Suppressor macrophage treated with lipopolysaccharide for 4 hours (primary cell): ENCODE data around the gene UBE2G1.
A peak's percentile ranks its signal among the peaks of the same experiment; 100 is the strongest.
"Not testable (repeated sequence)": the region's sequence is repeated elsewhere in the genome, so short reads cannot be mapped to it uniquely, and the experiment has no call there.

Experiments
- DNase-seq: peaks from one replicate; pipeline ENCODE4 v3.0.0-alpha.2; 2020

Gene UBE2G1

DNA sequence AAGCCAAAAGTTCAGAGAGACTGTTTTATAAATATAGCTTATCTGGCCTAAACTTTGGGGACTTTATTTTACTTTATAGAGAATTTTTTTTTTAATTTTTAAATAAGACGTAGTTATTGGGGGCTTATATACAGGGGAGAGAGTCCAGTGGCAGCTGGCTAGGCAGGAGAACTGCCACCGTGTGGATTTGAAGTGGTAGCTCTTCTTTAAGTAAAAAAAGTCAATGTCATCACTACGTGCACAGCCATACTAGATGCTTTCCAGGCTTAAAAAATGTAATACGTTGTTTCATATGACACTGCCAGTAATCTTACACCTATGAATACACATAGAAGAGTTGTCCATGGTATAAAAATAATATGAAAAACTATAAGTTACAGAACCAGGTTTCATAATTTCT lies 70.8 kb downstream of the UBE2G1 start:
- DNase-seq = no peak

DNA sequence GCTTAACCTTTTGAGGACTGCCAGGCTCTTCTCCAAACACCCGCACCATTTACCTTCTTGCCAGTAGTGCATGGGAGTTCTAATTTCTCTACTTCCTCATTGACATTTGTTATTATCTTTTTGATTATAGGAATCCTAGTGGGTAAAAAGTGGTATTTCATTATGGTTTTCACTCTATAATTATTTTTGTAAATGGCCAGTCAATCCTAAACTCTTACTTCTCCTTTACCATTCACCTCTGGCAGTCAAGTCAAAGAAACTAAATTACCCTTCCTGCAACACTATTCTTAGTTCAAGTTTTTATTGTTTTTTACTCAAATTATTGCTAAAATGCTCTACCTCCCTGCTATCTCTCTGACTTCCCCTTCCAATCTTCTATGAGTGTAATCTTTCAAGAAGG lies 72.9 kb downstream of the UBE2G1 start:
- DNase-seq = no peak

DNA sequence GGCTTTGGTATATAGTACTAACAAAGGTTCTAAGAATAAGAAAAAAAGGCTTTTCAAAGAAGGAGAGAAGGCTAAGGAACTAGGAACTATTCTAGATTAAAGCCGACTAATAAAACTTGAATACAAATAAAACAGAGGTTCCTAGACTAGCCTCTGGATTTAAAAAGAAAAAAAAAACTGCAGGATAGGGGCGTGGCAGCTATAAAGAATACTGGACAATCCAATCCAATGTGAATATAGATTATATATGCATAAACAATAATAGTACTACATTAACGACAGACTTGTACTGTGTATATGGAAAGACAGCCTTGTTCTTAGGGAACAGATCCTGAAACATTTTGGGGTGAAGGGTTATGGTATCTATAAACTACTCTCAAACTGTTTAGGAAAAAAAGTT lies 78.8 kb downstream of the UBE2G1 start:
- no peak for DNase-seq

DNA sequence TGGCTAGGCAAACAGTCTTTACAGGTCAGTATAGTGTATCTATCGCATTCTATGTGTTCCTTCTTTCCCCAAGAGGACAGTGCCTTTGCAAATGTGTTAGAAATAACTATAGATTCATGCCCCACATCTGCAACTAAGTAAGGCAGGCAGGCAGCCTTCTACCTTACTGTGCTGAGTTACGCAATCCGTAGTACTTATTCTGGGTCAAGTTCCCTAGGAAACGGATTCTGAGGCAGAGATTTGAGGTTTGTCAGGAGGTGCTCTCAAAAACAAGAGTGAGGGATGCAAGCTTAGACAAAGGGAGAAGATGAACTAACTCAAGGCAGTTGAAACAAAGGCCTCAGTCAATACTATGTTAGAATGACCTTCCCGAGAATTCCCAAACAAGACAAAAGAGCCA lies 90.0 kb downstream of the UBE2G1 start:
- DNase-seq = no peak

DNA sequence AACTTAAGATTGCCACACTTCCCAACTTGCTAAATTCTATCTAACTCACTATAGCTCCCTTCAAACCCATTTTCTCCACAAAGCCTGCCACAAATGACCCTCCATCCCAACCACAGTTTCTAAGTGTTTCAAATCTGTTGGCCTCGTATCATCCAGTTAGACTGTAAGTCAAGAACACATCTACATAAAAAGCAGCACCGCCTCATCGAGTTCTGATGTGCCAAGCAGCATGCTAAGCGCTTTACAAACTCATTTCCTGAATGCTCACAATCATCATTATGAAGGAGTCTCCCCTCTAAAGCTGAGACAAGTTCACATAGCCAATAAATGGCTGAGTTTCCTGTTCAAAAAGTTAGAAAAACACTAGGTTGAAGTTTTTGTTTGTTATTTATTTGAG lies 93.5 kb downstream of the UBE2G1 start:
- DNase-seq = no peak

DNA sequence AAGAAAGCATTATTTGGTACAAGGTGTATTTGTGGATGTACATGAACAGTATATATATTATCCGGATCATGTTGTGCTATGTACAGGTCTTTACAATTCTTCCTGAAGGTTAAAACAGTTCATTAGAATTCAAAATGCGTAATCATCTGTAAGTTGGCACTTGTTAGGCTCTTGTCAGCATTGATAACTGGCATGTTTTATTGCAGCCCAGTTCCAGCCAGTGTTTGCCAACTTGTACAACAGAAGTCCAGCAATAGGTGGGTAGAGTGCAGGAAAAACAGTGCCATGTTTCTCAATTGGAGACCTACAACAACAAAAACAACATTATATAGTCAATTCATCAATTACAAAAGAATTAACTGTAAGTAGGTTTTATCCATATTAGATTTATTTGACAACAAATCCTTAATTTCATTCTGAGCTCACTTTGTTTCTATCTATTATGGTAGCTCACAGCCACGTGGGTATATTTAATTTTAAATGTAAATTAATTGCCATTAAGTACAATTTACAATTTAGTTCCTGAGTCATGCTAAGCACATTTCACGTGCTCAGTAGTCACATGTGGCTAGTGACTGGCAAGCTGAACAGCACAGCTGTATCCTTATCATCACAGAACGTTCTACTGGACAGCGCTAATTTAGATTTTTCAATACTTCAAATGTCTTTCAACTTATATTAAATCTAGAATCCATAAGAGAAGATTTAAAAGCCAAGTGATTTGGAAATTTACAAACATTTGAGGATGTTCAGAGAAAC lies 94.1 kb downstream of the UBE2G1 start:
- no peak for DNase-seq

DNA sequence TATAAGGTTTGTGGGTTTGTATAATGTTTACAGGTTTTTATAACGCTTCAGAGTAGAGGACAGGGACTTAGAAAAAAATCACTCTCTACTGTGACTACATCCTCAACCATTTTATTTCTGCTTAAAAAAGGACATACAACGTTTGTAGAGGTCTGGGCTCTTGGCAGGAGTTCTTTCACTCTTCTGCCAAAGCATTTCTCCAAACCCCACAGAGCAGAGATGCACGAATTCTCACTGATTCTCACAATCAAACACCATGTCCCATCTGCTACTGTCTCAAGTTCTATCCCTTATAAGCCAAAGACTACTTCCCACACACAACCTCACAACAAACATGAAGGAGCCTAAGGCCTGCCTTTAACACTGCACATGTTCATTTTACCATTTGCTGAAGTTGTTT lies 95.7 kb downstream of the UBE2G1 start:
- no peak for DNase-seq

DNA sequence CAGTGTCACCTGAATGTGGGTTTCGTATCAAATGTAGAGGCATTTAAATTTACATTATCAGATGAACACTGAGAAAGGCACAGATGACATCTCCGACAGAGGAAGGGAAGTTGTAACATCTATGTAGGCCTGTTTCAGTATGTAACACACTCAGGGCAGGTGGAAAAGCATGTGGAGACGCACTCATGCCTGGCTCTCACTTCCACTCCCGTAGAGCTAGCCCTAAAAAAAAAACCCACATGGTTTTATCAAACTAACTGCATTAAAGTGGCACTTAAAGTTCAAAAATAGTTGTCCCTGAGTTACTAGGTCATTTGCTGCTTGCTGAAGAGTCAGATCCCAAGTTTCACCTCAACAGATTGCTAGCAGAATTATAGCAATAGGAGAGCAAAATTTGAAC lies 96.6 kb downstream of the UBE2G1 start:
- DNase-seq = no peak

DNA sequence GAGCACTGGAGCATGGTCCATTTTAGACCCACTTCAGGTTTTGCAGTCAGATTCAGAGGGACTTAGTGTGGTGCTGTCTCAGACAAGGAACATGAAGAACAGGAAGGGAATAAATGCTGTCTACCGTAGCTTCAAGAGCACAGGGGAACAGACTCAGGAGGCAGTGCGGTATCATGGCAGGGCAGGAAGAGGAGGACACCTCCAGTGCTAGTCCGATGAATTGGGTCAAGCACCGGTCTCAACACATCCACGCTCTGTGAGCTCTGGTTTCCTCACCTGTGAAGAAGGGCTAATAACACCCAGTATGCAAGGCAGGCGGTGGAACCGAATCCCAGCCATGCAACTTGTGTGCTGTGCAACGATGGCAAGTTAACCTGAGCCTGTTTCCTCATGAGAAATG lies 99.1 kb downstream of the UBE2G1 start:
- no peak for DNase-seq

DNA sequence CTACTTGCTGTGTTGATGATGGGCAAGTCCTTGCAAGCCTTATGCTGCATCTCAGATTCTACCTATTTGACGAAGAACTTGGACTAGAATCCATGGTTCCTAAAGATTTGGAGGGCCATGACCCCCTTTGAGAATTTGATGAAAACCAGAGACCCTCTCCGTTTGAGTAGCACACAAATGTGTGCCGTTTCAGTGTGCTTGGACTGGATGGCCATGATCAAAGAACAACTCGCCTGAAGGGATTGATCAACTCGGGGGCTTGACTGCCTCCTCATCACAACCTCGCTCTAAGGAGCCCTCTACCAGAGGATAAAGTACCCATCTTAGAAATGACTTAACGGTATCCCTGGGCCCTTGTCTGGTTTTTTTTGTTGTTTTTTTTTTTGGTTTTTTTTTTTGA lies 99.9 kb downstream of the UBE2G1 start:
- no peak for DNase-seq

DNA sequence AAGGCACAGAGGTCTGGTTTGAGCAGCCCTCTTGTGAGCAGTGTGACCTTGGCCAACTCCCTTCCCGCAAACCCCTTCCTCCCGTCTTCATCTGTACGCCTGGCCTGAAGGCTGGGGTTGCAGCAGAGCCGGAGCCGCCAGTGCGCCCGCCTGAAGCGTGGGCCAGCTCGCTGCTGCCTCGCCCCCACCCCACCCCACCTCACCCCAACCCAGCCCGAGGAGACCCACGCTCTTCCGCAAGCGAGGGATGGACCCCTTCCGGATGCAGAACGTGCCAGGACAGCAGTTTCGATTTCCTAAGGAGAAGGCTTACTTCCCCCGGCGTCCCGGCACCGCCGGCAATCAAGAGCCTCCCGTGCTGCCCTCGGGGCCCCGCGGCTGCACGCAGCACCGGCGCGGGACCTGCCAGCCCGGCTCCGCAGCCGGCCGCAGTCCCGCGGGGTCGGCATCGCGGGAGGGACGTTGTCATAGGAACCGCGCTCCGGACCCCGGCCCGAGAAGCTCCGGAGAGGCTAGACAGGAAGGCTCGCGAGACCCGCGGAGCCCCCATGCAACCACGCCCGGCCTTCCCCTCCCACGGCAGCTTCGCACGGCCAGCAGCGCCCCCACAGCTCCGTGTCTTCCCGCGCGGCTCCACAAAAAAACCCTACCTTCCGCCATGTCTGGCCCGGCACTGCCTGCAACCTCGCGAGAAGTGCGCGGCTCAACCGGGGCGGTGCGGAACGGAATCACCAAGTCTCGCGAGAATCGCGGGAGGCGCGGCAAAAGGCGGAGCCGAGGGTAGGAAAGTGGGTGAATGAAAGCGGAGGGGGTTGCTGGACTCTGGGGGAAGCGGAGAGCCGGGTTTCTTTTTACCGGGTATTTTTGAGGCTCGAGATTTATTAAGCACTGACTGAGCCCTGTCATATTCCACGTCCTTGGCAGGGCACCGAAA lies 102.9 kb downstream of the UBE2G1 start, which contains the start of gene ANKFY1:
Gene ANKFY1, minus strand, starts transcription at position 698 of the 934 bp plus-strand sequence. Its CDS starts 38 bp downstream, at position 660.
- peak; percentile 98 for DNase-seq

DNA sequence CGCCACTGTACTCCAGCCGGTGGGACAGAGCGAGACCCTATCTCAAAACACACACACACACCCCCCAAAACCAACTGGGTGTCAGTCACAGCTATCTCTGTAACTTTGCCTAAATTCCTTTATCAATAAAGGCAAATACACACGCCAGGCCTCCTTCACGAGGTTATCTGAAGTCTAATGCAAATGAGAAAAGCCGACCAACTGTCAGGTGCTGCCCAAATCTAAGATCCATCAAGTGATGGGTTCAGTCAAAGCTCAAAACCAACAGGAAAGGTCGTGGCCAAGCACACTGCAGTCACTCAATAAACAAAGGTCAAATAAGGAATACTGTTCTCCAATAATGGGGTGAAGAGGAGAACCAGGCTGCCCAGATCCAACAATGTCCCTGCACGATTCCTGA lies 103.8 kb downstream of the UBE2G1 start:
- DNase-seq = no peak

DNA sequence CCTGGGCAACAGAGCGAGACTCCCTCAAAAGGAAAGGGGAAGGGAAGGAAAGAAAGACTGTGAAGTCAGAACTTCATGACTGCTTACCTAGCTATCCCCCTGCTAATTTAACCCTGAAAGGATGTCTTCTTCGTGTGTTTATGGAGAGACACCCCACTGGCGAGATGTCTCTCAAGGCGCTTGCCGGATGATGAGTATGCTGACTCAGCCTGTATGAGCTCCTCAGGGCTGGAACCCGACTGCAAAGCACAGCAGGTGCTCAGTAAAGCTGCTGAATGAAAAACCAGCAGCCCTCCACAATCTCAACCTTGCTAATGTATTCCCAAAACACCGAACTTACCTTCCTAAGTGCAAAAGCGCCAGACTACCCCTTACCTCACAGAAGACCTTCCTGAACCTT lies 105.0 kb downstream of the UBE2G1 start:
- DNase-seq = no peak

DNA sequence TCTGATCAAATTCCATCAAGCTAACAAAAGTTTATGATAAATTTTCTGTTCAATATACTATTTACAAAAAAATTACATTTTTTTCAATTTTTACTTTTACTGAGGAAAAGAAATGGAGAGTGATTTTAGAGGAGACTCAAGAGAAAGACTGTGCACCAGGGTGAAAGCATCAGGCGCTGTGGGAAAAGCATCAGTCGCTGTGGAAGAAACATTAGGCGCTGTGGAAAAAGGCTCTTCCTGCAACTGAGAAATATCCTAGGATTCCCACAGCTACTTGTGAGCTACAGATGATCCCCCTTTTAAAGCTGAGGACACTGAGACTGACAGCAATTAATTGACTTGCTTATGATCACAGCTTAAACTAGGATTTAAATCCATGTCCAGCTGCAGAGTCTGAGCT lies 107.6 kb downstream of the UBE2G1 start:
- DNase-seq = no peak

DNA sequence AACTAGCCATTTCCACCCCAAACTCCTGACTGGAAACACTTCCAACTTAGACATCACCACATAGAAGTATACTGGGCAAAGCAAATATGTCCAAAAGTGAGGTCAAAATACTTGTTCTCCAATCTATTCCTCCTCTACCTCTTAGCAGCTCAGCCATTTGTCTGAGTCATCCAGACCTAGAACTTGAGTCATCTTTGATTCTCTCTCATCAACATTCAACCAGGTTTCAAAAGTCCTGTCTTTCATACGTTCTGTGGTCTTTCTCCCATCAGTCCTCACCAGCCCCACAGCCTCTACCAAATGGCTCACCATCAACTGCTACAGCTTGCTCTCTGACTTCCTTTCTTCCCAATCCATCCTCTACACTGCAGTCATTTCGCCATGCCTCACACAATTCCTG lies 109.5 kb downstream of the UBE2G1 start:
- DNase-seq = no peak

DNA sequence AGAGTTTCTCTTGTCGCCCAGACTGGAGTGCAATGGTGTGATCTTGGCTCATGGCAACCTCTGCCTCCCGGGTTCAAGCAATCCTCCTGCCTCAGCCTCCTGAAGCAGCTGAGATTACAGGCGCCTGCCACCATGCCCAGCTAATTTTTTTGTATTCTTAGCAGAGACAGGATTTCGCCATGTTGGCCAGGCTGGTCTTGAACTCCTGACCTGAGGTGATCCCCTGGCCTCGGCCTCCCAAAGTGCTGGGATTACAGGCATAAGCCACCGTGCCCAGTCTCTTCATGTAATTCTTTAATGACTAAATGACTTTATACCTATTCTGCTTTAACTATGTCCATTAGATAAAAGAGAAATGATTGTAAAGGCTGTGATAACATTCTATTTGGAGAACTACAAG lies 111.2 kb downstream of the UBE2G1 start:
- not testable (repeated sequence) for DNase-seq

DNA sequence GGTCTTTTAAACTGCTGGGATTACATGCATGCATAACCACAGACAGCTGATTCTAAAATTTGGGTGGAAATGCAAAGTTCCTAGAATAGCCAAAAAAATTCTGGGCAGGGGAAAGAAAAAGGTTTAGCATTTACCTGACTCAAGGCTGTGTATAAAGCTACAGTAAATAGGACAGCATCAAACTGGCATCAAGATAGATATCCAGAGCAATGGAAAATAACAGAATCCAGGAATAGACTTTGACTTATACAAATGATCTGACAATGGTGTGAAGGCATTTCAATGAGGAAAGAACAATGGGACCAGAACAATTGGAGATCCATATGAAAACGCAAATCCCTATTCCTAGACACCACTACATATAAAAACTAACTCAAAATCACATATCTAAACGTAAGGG lies 115.6 kb downstream of the UBE2G1 start:
- DNase-seq = no peak

DNA sequence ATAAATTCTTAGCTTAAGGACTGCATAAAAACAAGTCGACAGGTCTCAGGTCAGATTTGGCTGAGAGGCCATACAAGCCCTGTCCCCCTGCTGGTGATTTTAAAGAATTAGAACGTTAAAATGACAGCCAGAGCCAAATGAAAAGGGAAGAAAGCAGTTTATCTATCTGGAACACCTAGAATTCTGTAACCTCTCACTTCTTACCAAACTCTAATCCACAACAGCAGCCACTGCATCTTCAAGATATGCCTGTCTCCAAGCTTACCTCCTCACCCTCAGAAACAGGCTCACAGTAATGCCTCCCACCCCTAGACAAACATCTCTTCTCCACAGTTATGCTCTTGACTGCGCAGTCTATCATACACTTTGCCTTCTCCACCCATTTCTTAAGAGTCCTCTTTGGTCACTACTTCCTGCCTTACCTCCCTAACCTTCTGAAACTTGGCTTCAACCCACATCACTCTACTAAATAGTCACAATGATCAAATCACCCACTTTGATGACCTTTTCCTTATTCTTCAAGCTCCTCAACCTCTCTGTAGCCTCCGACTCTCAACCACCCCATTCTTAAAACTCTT lies 116.9 kb downstream of the UBE2G1 start:
- DNase-seq = peak; percentile 39

DNA sequence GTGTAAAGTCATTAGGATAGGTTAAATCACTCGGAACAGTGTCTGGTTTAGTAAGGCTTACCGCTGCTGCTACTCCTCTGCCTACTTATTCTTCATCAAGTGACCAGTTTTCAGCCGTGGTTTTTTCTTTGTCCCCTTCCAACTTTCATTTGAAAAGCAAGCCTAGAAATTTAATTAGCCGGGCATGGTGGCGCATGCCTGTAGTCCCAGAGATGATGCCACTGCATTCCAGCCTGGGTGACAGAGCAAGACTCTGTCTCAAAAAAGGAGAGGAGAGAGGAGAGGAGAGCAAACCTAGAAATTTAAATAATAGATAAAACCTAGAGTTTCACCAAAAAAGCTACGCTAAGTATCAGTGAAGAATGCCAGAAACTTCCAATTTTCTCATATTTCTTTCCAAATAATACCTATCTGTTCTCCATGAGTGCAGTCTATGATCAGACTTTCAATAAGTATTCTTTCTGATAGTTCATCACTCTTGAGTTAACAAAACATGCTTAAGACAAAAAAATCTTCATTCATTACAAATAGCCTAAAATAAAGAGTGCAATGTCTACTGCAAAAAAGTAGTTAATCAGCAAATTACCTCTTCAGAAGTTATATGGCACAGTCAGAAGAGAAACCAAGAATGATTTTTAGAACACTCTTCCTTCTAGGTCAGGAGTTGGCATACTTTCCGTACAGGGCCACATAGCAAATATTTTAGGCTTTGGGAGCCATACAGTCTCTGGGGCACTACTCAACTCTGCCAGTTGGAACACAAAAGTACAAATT lies 117.8 kb downstream of the UBE2G1 start:
- no peak for DNase-seq

DNA sequence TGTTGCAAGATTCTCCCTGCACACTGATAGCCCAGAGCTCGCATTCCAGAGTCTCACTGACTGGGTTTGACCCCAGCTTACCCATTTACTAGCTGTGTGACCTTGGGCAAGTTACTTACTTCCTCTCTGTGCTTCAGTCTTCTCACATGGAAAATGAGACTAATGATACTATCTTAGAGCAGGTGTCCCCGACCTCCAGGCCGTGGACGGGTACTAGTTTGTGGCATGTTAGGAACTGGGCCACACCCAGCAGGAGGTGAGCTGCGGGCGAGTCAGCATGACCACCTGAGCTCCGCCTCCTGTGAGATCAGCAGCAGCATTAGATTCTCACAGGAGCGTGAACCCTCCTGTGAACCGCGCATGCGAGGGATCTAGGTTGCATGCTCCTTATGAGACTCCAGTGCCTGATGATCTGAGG lies 118.5 kb downstream of the UBE2G1 start:
- no peak for DNase-seq

DNA sequence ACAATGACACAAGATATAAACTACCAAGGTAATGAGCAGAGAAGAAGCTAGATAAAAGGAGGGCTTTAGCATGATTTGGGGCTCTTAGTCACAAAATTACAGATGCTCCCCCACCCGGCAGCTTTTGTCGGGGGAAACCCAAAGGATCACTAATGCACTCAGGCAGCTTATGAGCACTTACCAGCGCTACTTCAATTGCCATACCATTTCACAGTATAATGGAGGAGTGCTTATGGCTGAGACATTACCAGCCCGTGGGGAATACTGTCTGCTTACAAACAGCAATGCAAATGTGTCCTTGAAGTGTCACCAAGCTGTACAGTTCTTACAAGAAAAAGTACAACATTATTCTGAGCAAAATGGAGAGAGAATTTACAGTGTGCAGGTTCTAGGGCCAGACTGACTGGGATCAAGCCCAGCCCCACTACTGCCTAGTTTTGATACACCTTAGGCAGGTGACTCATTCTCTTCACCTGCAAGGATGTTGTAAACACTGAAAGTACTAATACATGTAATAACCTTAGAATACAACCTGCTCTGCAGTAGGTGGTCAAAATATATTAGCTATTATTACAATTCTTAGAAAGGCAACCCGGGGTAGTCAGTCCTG lies 119.0 kb downstream of the UBE2G1 start:
- DNase-seq = no peak

DNA sequence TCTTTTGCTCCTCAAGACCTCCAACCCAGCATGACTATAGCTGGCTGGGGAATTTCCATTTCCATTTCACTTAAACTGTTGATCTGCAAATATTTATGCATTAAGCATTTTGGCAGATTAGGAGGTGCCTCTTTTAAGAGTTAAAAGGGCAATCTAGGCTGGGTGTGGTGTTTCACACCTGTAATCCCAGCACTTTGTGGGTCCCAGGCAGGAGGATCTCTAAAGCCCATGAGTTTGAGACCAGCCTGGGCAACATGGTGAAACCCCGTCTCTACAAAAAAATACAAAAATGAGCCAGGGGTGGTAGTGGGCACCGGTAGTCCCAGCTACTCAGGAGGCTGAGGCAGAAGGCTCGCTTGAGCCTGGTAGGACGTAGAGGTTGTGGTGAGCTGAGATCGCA lies 119.8 kb downstream of the UBE2G1 start:
- no peak for DNase-seq

DNA sequence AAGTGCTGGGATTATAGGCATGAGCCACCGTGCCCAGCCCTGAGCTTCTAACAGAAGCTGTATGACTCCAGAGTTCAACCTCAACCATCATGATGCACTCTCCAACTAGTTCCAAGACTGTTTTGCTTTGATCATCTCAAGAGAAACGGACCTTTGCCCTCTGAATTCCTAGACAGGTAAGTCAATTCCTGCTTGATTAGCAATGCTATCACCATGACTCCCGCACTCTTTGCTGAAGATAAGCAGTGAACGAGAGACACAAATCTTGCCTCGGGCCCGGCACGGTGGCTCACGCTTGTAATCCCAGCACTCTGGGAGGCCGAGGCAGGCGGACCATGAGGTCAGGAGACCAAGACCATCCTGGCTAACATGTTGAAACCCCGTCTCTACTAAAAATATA lies 124.9 kb downstream of the UBE2G1 start:
- DNase-seq = no peak
